ENCODE measurements around the gene HCN3. TPM values are rescaled to one million over a fixed set of nuclear protein-coding genes. Genes with fewer than 3 reads are reported as not detected.
A peak's percentile ranks its signal among the peaks of the same experiment; 100 is the strongest.

The HCN3 gene
- total RNA-seq, 1 experiment from 2014 or later: 1.6 TPM

DNA sequence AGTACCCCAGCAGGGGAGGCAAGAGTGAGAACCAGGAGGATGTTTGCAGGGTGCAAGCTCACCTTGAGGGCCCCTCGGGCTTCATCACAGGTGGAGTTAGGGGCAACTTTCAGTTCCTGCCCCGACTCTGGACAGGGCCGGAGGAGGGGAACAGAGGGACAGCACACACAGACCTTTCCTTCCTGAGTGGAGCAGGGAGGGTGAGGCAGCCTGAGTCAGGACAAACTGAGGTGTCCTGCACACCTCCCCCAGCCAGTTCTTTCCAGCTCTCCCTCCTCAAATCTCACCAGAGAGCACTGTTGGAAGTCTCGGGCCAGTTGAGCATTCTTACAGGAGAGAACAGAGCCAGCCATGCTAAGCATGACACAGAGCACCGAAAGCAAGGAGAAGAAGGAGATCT lies 23.5 kb upstream of the HCN3 start:
- no peak for DNase-seq (ENCODE audit: extremely low read depth, low read depth)

DNA sequence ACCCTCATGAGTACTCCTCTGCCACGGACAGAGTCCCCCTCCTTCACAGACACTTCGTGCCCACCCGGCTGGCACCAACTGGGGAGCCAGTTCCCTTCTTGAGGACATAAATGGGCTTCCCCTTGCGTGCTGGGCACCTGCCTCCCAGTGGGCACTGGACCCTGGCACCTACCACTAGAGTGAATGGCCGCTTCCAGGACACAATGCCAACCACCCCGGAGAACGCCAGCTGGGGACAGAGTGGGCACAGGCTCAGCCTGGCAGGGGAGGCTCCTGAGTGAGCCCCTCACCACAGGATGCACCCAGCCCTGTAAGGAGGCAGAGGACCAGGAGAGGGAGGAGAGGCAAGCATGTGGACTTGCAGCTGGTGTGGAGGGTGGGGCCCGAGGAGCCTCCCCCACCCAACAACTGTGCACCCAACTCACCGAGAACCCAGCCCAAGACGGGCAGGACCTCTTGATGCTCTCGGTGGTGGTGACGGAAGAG lies 23.0 kb upstream of the HCN3 start:
- no peak for DNase-seq (ENCODE audit: extremely low read depth, low read depth)

- no peak for DNase-seq (ENCODE audit: extremely low read depth, low read depth)
Measured at GRCh38 chr1:155254714-155255242, 22.5 kb upstream of the HCN3 start.

DNA sequence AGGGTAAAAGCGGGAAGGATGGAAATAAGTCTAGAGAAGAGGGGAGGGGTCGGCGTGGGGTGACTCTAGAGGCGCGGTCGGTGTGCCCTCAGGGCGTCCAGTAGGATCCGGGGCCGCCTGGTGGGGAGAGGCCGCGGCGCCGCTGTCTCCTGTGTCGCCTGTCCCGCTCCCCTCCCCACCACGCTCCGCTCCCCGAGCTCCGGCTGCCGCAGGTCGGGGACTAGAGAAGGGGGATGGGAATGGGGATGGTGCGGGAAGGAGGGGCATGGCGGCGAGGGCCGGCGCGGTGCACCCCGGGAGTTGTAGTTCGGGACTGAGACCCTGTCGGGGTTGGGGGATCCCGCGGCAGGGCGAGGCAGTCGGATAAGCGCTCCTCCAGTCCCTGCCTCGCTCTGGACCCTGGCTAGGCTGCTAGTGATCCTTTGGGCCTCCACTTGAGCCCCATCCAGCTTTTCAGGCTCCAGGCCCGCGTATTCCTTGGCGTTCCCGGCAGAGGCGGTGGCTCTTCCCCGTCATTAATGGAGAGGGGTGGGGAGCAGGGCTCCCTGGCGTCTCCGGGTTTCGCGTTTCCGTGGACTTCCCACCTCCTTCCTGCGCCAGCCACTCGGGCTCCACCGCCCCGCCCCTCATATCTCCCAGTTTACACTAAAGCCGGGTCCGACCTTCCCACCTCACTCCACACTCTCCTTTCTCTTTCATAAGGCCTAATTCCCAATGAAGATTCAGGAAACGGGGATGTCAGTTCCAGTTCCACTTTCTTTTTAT lies 21.8 kb upstream of the HCN3 start, which contains the start of gene ENTREP3:
Gene ENTREP3 (minus strand): TSS at position 241 of the 765 bp plus-strand sequence. CDS start 606 bp downstream, outside the sequence.
- peak; percentile 83 for DNase-seq (ENCODE audit: extremely low read depth, low read depth)

GRCh38 chr1:155256058-155256852 lies 21.0 kb upstream of the HCN3 start:
- DNase-seq (ENCODE audit: extremely low read depth, low read depth): no peak

GRCh38 chr1:155260276-155260675 lies 17.0 kb upstream of the HCN3 start:
- no peak for DNase-seq (ENCODE audit: extremely low read depth, low read depth)

DNA sequence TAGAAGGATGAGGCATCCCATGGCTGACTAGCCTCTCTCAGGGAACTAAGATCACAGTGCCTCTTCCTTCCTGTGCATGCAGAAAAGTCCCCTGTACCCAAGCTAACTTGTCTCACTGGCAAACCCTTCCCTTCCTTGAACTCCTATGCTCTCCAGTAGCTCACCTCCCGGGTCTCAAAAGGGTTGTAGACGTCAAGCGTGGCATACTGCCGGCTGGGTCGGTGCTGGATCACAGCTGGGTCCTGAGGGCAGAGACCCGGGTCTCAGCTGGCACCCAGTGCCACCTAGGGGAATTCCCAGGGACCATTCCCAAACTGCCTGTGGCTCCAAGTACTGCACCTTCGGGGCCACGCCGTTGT lies 15.8 kb upstream of the HCN3 start:
- no peak for DNase-seq (ENCODE audit: extremely low read depth, low read depth)

DNA sequence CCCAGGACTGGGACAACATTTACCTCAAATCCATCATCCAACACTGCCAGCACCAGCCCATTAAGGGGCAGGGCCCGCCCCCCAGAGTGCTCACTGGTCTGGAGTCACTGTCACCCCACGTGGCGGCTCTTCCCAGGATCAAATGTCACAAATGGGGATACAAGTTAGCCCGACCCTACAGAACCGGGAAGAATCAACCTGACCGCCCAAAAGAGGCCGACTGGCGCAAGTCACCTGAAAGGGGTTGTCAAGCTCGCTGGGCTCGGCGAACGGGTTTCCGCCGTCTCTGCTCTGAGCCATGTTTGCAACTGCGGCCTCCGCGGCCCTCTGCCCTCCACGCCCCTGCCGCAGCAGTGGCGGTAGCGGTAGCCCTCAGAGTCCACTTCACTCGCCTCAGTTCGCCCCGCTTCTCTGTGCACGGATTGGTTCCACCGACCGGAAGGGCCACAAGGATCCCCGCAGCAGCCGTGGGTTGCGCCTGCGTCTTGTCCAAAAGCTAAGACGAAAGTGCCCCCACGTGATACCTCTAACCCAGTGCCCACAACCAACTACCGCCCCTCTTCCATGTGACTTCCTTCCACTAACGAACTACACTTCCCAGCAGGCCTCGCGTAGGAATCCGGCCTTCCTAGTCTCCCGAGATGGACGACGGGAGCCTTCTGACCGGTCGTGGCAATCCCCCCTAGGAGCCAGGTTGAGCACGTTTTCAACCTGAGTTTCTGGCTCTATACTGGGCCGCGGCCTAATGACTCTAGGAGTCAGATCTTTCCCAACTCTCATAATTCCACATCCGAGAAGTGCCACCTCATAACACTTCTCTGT lies 15.2 kb upstream of the HCN3 start, which contains the start of gene SCAMP3:
Gene SCAMP3 (minus strand): TSS at position 509 of the 822 bp plus-strand sequence. CDS start 209 bp downstream, at position 300.
- peak; percentile 99 for DNase-seq (ENCODE audit: extremely low read depth, low read depth)

DNA sequence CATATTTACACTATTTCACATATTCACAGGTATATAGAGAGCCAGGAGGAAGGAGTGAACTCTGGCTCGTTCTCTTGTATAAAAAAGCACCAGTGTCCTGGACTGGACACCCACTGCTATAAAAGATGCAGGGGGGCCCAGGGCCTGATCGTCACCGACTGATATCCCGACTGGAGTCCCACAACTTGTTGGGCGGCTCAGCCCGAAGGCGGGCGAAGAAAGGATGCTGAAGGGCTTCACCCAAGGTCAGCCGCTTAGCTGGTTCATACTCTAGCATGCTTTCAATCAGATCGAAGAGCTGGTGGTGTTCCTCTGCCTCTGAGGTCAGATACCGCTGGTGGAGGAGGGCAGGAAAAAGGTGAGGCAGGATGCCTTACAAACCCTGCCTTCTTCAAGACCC lies 14.2 kb upstream of the HCN3 start:
- no peak for DNase-seq (ENCODE audit: extremely low read depth, low read depth)

GRCh38 chr1:155266553-155266952 lies 10.7 kb upstream of the HCN3 start:
- no peak for DNase-seq (ENCODE audit: extremely low read depth, low read depth)

DNA sequence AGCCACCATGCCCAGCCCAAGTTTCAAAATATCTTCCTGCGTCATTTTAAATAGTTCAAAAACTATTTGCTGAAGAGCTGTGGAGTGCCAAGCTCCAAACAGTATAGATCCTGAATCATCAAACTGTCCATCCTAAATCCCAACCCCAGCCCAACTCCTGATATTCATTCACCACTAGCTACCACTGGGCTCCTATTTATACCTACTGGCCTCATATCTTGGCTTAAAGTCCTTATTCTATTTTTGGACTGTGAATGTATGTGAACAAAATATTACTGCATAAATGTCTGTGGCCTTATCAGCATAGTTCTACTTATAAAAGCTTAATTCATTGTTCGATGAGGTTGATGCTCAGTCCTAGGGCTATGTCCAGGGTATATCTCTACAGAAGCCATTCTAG lies 9.9 kb upstream of the HCN3 start:
- DNase-seq (ENCODE audit: extremely low read depth, low read depth): no peak

GRCh38 chr1:155268630-155269029 lies 8.6 kb upstream of the HCN3 start:
- DNase-seq (ENCODE audit: extremely low read depth, low read depth): no peak

- no peak for DNase-seq (ENCODE audit: extremely low read depth, low read depth)
Measured at GRCh38 chr1:155269381-155269780, 7.9 kb upstream of the HCN3 start.

DNA sequence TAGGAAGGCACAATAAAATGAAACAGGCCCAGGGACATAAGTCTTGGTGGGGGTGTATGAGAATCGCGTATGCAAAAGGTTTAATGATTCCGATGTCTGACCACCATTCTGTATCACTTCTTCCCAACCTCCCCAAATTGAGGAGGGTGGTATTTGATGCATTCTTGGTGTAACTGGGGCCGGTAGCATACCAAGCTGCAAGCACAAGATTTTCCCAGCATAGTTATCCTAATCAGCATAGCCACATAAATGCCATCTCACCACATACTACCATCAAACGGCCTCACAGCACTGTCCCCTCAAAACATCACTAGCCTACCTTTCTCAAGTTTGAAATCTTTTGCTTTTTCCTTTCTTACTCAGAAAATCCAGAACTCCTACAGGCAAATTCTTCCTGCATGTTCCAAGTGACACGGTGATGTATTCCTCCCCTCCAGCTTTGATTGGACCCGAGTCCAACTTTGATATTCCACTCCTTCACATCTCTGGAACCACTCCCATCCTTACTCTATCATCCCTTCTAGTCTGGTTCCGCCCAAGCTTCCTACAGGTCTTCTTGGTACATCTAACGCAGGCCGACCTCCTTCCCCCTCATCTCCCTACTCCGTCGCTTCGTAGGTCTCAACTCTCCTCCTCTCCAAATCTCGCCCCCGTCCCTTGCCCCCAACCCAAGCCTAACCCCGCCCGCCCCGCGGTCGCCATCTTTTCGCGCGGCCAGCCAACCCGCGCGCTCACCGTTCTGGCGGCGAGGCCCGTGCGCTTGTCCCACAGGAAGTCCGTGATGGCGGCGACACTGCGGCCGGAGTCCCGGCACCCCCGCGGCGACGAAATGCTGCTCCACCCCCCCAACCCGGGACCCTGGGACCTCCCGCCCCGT lies 4.6 kb upstream of the HCN3 start:
- no peak for DNase-seq (ENCODE audit: extremely low read depth, low read depth)

- peak; percentile 96 for DNase-seq (ENCODE audit: extremely low read depth, low read depth)
Measured at GRCh38 chr1:155273343-155274245, 3.7 kb upstream of the HCN3 start, which contains the start of gene CLK2. Gene CLK2 (minus strand): TSS chr1:155273504. CDS start chr1:155270977, 2,527 bp downstream.

GRCh38 chr1:155277902-155278688 lies 832 bp downstream of the HCN3 start:
- DNase-seq (ENCODE audit: extremely low read depth, low read depth): peak; percentile 44

DNA sequence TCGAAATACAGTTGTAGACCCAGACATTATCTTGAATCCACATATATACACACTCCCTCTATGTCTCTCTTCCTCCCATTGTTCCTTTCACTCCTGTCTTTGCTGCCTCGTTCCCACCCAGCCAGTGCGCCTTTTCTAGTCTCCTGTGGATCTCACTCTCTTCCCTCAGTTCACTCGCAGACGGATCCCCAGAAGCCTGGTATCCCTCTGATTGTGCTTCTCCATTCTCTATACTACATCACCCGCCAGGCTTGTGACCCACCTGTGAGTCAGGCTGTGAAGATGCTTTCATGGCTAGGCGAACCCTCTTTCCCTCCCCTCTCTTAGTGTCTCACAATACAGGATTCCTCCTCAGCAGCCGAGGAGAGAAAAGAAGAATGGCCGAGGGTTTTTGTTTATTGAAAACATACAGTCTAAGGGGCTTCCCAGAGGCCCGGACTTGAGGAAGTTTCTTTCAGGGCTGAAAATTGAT lies 1.5 kb downstream of the HCN3 start:
- no peak for DNase-seq (ENCODE audit: extremely low read depth, low read depth)

Measured in NCI-H460 (cell line).